ENCODE results near the gene NFATC3.

The NFATC3 gene

DNA sequence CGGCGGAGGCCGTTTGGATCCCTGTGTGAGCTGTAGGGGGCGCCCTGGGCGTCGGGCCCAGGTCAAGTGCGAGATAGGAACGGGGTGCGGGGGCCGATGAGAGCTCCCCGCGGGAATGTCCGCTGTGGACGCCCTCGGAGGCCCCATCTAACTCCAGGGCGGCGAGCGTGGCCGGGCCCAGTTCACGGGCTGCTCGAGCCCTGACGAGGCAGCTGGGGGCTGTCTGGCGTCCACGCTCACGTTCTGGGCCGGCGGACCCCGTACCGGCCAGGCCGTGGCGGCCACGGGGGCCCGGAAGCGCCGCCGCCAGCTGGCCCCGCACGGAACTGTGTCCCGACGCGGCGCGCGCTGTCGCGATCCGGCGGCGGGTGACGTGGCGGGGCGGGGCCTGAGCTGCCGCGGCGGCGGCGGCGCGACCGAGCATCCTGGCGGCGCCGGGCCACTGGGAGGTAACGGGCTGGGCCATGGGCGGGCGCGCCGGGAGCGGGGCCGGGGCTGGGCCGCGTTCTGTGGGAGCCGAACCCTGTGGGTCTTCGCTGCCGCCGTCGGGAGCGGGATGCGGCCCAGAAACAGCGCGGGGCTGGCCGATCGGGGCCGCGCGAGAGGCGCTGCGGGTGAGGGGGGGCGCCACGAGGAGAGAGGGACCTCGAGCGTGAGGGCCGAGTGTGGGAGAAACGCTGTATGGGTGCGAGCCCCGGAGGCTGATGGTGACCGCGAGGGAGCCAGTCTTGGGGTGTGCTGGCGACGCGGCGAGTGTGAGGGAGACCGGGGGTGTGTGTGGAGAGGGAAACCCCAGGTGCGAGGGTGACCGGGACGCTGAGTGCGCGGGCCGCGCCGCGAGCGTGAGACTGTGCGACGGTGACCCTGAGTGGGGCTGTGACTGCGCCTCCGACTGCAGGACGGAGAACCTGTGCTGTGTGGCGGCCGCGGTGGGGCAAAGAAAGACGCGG, 179.2 kb downstream of the NFATC3 start, which contains the start of gene SLC7A6:
Gene SLC7A6 (plus strand): TSS at position 399 of the 950 bp plus-strand sequence. CDS start 10,201 bp downstream, outside the sequence.
- peak within 1 kb of the TSS; percentile 91 for H3K27ac Mint-ChIP-seq
- peaks cover 42% of the 10 kb centered on the region for H3K4me1 Mint-ChIP-seq
- no peaks in the 10 kb centered on the region for H3K9me3 Mint-ChIP-seq
- peak within 1 kb of the TSS; percentile 83 for H3K4me3 Mint-ChIP-seq
- peaks cover 7% of the 10 kb centered on the region for H3K36me3 Mint-ChIP-seq
- peak; percentile 75 to 84 for DNase-seq (ENCODE audit: low spot score in 2 of 2)
- no peaks in the 10 kb centered on the region for H3K27me3 Mint-ChIP-seq
- ATAC-seq (ENCODE audit: low read depth): peak; percentile 74

DNA sequence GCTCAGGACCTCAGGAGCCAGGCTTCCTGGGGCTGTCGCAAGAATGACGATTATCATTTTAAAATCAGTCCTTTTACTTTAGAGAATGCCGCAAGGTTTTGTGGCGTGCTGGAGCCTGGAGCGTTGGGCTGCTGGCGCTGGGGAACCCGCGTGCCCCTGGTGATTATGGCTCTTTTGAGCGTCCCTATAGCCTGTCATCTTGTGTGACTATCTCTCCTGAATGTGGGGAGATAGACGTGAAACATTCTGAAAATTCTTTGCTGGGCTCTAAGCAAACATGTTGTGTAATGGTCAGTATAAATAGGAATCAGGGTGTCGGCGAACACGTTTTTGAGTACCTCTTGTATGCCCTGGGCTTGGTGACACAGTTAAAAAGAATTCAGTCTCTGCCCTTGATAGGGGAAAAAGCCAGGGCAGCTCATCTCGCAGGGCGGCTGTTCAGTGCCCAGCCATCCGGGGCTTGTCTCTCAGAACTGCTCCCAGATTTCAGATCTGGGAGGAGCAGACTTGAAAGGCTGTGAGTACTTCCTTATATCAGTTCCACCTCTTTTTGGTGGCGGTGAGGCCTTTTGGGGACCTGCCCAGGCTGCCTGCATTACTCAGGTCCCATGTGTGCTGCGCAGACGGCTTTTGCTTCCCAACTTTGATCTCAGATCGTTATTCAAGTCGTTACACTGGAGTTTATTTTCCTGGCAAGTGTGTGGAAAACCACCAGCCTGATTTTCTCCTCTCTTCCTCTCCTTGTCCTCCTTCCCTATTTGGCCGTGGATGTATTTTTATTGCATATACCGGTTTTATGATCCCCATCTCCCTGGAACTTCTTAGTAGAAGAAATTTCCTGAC, 180.1 kb downstream of the NFATC3 start:
- Mint-ChIP-seq H3K27me3 (no peaks in the 10 kb centered on the region), H3K27ac (peak overlapping the region; percentile 91), H3K4me1 (peaks cover 43% of the 10 kb centered on the region), H3K4me3 (peak overlapping the region; percentile 83), H3K9me3 (no peaks in the 10 kb centered on the region), H3K36me3 (peaks cover 7% of the 10 kb centered on the region)
- DNase-seq (ENCODE audit: low spot score in 2 of 2): no peak
- ATAC-seq (ENCODE audit: low read depth): peak; percentile 13

DNA sequence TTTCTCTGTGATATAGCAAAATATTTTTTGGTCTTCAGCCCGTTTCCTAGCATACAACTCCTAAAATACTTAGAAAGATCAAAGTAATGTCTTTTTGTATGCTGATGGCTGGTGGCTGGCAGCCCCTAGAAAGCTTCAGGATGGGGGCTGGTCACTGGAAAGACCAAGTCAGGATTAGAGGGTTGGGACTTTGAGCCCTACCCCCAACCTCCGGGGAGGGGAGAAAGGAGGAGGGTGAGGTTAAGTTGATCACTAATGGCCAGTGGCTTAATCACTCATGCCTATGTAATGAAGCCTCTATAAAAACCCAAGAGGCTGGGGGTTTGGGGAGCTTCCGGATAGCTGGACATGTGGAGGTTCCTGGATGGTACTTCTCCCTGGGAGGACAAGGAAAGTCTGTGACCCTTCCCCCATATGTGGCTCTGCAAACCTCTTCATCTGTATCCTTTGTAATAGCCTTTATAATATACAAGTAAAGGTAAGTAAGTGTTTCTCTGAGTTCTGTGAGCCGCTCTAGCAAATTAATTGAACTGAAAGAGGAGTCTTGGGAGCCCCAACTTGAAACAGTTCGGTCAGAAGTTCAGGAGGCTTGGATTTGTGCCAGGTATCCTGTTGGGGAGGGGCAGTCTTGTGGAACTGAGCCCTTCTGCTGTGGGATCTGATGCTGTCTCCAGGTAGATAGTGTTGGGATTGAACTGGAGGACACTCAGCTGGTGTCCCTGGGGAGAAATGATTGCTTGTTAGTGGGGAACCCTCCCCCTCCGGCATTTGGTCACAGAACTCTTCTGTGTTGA, 182.6 kb downstream of the NFATC3 start:
- no peaks in the 10 kb centered on the region for H3K9me3 Mint-ChIP-seq

DNA sequence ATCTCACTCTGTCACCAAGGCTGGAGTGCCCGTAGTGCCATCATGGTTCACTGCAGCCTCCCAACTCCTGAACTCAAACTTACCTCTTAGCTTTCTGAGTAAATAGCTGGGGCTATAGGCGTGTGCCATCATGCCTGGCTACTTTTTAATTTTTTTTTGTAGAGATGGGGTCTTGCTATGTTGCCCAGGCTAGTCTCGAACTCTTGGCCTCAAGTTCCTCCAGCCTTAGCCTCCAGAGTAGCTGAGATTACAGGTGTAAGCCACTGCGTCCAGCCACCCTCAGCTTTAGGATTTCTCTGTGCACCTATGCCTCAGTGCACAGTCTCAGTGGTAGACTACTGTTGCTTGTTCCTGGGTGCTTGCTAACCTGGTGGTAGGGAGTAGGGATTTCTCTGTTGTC, 184.6 kb downstream of the NFATC3 start:
- H3K36me3 Mint-ChIP-seq: peaks cover 11% of the 10 kb centered on the region
- no peak for ATAC-seq (ENCODE audit: low read depth)
- no peak overlapping the region for H3K4me3 Mint-ChIP-seq

More for the DNA sequence above, 182.6 kb downstream of the NFATC3 start:
- H3K36me3 Mint-ChIP-seq: peaks cover 7% of the 10 kb centered on the region
- no peak overlapping the region for H3K4me3 Mint-ChIP-seq
- ATAC-seq (ENCODE audit: low read depth) (no peak), DNase-seq (ENCODE audit: low spot score in 2 of 2) (no peak)
- H3K4me1 Mint-ChIP-seq: peaks cover 42% of the 10 kb centered on the region
- no peak overlapping the region for H3K27ac Mint-ChIP-seq
- no peaks in the 10 kb centered on the region for H3K27me3 Mint-ChIP-seq

DNA sequence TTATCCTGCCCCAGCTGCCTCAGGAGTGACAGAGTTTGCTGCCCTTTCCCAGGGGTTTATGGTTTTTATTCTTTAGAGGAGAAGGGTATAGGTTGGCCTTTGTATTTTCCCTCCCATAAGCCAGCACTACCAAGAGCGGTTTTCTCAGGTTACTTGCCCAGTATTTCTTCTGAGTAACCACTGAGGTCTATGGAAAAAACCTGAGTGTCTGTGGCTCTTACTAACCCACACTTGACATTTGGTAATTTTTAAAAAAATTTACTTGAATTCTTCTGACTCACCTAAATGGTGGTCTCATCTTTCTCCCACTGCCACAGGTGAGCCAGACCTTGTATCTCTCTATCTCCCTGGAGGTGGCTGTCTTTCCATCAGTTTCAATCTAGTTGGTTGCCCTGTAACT, 185.2 kb downstream of the NFATC3 start:
- ATAC-seq (ENCODE audit: low read depth): no peak
- Mint-ChIP-seq H3K36me3 (peaks cover 11% of the 10 kb centered on the region), H3K9me3 (no peaks in the 10 kb centered on the region), H3K27ac (peak overlapping the region; percentile 88), H3K4me1 (peaks cover 45% of the 10 kb centered on the region), H3K27me3 (no peaks in the 10 kb centered on the region), H3K4me3 (no peak overlapping the region)
- no peak for DNase-seq (ENCODE audit: low spot score in 2 of 2)

More for the DNA sequence above, 184.6 kb downstream of the NFATC3 start:
- H3K4me1 Mint-ChIP-seq: peaks cover 48% of the 10 kb centered on the region
- no peaks in the 10 kb centered on the region for H3K9me3 Mint-ChIP-seq
- no peak for DNase-seq (ENCODE audit: low spot score in 2 of 2)
- no peaks in the 10 kb centered on the region for H3K27me3 Mint-ChIP-seq
- H3K27ac Mint-ChIP-seq: peak overlapping the region; percentile 88

DNA sequence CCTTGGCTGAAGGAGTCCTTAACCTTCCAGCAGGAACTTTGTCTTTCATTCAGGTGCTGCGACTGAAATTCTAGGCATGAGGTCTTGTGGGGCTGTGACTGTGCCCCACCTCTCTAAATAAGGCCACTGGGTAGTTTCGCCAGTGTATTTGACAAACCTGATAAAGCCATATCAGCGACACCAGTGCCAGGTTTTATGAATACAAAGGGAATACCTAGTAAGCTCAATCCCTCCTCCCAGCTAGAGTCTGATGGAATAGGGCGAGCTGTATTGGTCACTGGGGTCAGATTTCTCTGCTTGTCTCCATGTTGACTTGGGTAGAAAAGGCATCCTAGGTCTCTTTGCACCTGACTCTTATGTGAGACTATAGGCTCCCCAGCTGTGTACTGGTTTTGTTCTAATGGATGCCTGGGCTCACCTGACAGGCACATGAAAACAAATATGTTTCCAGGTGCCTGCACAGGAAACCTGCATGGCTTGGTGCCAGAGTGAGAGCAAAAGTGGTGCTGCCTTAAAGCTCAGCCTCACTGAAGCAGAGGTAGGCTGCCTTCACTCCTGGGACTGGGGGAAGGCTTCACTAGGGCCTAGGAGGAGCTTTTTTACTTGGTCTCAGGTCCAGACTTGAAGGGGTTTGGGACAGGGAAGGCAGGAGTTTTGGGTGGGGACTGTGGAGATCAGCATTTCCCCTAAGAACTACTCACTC, 187.5 kb downstream of the NFATC3 start:
- H3K4me1 Mint-ChIP-seq: peaks cover 44% of the 10 kb centered on the region
- H3K27me3 Mint-ChIP-seq: no peaks in the 10 kb centered on the region
- peak overlapping the region; percentile 42 for H3K27ac Mint-ChIP-seq
- DNase-seq (ENCODE audit: low spot score in 2 of 2) (no peak), ATAC-seq (ENCODE audit: low read depth) (peak; percentile 54)
- H3K36me3 Mint-ChIP-seq: peaks cover 12% of the 10 kb centered on the region
- no peaks in the 10 kb centered on the region for H3K9me3 Mint-ChIP-seq
- H3K4me3 Mint-ChIP-seq: peak overlapping the region; percentile 66

GRCh38 chr16:68273459-68273858, 188.3 kb downstream of the NFATC3 start:
- no peak for ATAC-seq (ENCODE audit: low read depth)
- peaks cover 12% of the 10 kb centered on the region for H3K36me3 Mint-ChIP-seq
- peak overlapping the region; percentile 66 for H3K4me3 Mint-ChIP-seq
- H3K4me1 Mint-ChIP-seq: peaks cover 39% of the 10 kb centered on the region
- H3K27ac Mint-ChIP-seq: peak overlapping the region; percentile 42
- DNase-seq (ENCODE audit: low spot score in 2 of 2): no peak
- no peaks in the 10 kb centered on the region for H3K27me3 Mint-ChIP-seq
- H3K9me3 Mint-ChIP-seq: no peaks in the 10 kb centered on the region

DNA sequence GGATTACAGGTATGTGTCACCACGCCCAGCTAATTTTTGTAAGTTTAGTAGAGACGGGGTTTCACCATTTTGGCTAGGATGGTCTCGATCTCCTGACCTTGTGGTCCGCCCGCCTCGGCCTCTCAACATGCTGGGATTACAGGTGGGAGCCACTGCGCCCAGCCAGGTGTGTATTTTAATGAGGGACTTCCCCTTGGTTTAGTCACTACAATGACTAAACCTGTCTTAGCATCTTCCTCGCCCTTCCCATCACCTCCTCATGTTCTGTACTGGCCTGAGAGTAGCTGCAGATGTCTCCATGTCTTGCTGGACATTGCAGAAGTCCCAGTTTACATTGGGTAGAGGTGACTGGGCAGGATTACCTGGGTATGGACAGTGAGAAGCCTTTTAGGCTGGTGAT, 188.7 kb downstream of the NFATC3 start:
- Mint-ChIP-seq H3K27ac (peak overlapping the region; percentile 58), H3K4me3 (peak overlapping the region; percentile 14), H3K36me3 (peaks cover 12% of the 10 kb centered on the region), H3K27me3 (no peaks in the 10 kb centered on the region), H3K4me1 (peaks cover 39% of the 10 kb centered on the region), H3K9me3 (no peaks in the 10 kb centered on the region)
- DNase-seq (ENCODE audit: low spot score in 2 of 2) (no peak), ATAC-seq (ENCODE audit: low read depth) (no peak)

DNA sequence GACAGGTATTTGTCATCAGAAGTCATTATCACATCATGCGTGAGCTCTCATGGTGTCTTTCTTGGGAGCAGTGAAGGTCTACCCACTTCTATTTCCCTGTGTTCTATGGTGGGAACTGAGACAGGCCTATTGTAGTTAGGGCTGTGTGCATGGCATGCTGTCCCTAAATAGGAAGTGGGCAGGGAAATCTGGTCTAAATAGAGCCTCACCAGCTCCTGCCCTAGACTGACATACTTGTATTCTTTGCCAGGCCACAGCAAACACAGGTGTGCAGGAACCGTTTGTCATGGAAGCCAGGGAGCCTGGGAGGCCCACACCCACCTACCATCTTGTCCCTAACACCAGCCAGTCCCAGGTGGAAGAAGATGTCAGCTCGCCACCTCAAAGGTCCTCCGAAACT, 189.3 kb downstream of the NFATC3 start:
- H3K4me1 Mint-ChIP-seq: peaks cover 33% of the 10 kb centered on the region
- H3K9me3 Mint-ChIP-seq: no peaks in the 10 kb centered on the region
- no peak for ATAC-seq (ENCODE audit: low read depth)
- no peaks in the 10 kb centered on the region for H3K27me3 Mint-ChIP-seq
- no peak for DNase-seq (ENCODE audit: low spot score in 2 of 2)
- peak overlapping the region; percentile 58 for H3K27ac Mint-ChIP-seq
- H3K4me3 Mint-ChIP-seq: peak overlapping the region; percentile 5
- H3K36me3 Mint-ChIP-seq: peaks cover 8% of the 10 kb centered on the region

GRCh38 chr16:68275611-68276191, 190.5 kb downstream of the NFATC3 start:
- no peaks in the 10 kb centered on the region for H3K9me3 Mint-ChIP-seq
- peaks cover 11% of the 10 kb centered on the region for H3K36me3 Mint-ChIP-seq
- H3K4me1 Mint-ChIP-seq: peaks cover 36% of the 10 kb centered on the region
- no peak for DNase-seq (ENCODE audit: low spot score in 2 of 2)
- peak overlapping the region; percentile 82 for H3K27ac Mint-ChIP-seq
- peak; percentile 81 for ATAC-seq (ENCODE audit: low read depth)
- H3K4me3 Mint-ChIP-seq: peak overlapping the region; percentile 73
- H3K27me3 Mint-ChIP-seq: no peaks in the 10 kb centered on the region

- peaks cover 12% of the 10 kb centered on the region for H3K36me3 Mint-ChIP-seq
- ATAC-seq (ENCODE audit: low read depth): no peak
- H3K27me3 Mint-ChIP-seq: no peaks in the 10 kb centered on the region
- H3K9me3 Mint-ChIP-seq: no peaks in the 10 kb centered on the region
- no peak for DNase-seq (ENCODE audit: low spot score in 2 of 2)
- H3K4me3 Mint-ChIP-seq: peak overlapping the region; percentile 73
- peak overlapping the region; percentile 82 for H3K27ac Mint-ChIP-seq
- peaks cover 40% of the 10 kb centered on the region for H3K4me1 Mint-ChIP-seq
Observed at GRCh38 chr16:68276223-68276622, 191.1 kb downstream of the NFATC3 start.
